ENCODE results near the gene SAPCD1. TPM values are rescaled to one million over a fixed set of nuclear protein-coding genes. Genes with fewer than 3 reads are reported as not detected.

The SAPCD1 gene
- polyA plus RNA-seq, 1 of the 3 experiments (the other 2 are of a cell fraction) = 5.9 TPM

- H3K9me3 ChIP-seq = no peaks in the 10 kb centered on the region
- H3K4me1 ChIP-seq (ENCODE audit: control insufficient read depth in 1 of 2, insufficient read depth in 2 of 2, low read depth in 1 of 2, low read length in 1 of 2) = peaks cover 11 to 12% of the 10 kb centered on the region in 2 experiments; a peak in 1 of 4 replicates
- H3K27ac ChIP-seq (ENCODE audit: low read depth in 2 of 2, low read length in 1 of 2) = no peak overlapping the region
- H3K79me2 ChIP-seq (ENCODE audit: insufficient read depth) = peaks cover 13% of the 10 kb centered on the region; the same call in 1 of the 2 replicates
- H3F3A ChIP-seq (replicated peaks; ENCODE audit: insufficient read depth) = peaks cover 12% of the 10 kb centered on the region
- WGBS (ENCODE audit: low lambda C conversion rate) = 92% methylated on average over 12 of the region's 12 CpGs
- no peaks in the 10 kb centered on the region for H3K9me2 ChIP-seq
- no peak overlapping the region for H3K4me2 ChIP-seq
- DNase-seq = no peak
- H4K20me1 ChIP-seq (ENCODE audit: insufficient read depth) = peaks cover 6% of the 10 kb centered on the region; the same call in 1 of the 2 replicates
- no peak overlapping the region for H2AFZ ChIP-seq (ENCODE audit: low read depth)
- no peaks in the 10 kb centered on the region for H3K27me3 ChIP-seq (ENCODE audit: insufficient read depth)
- no peak overlapping the region for H3K9ac ChIP-seq
- TF ChIP-seq RCOR1 (IDR thresholded peaks at IDR 0.05; ENCODE audit: low read length) (no peak), YY1 (IDR thresholded peaks at IDR 0.05; ENCODE audit: low read depth) (no peak)
- POLR2A ChIA-PET = interaction anchor here (0.5 kb wide), 1 partner anchor 107 kb away, joined by 3 read pairs; no protein-coding TSS in a partner anchor
- no peak overlapping the region for H3K4me3 ChIP-seq (ENCODE audit: low read depth in 2 of 2, low read length in 1 of 2)
- peaks cover 23 to 28% of the 10 kb centered on the region in 2 experiments for H3K36me3 ChIP-seq (replicated peaks in 1 of 2; ENCODE audit: control insufficient read depth in 1 of 2, insufficient read depth in 2 of 2, low read length in 1 of 2)
- CTCF ChIA-PET = no interaction called here
These were observed 36.7 kb upstream of the SAPCD1 start for GRCh38 chr6:31725502-31726350.

- Histone ChIP-seq H3K4me1 (ENCODE audit: control insufficient read depth in 1 of 2, insufficient read depth in 2 of 2, low read depth in 1 of 2, low read length in 1 of 2) (peaks cover 13 to 14% of the 10 kb centered on the region in 2 experiments; a peak in 1 of 4 replicates), H3F3A (replicated peaks; ENCODE audit: insufficient read depth) (peaks cover 27% of the 10 kb centered on the region), H4K20me1 (ENCODE audit: insufficient read depth) (peaks cover 9% of the 10 kb centered on the region; the same call in 1 of the 2 replicates), H2AFZ (ENCODE audit: low read depth) (no peak overlapping the region), H3K27ac (ENCODE audit: low read depth in 2 of 2, low read length in 1 of 2) (no peak overlapping the region), H3K4me2 (no peak overlapping the region), H3K36me3 (replicated peaks in 1 of 2; ENCODE audit: control insufficient read depth in 1 of 2, insufficient read depth in 2 of 2, low read length in 1 of 2) (peaks cover 37 to 39% of the 10 kb centered on the region in 2 experiments), H3K9me3 (no peaks in the 10 kb centered on the region), H3K79me2 (ENCODE audit: insufficient read depth) (peaks cover 22% of the 10 kb centered on the region; the same call in 1 of the 2 replicates), H3K27me3 (ENCODE audit: insufficient read depth) (no peaks in the 10 kb centered on the region), H3K4me3 (ENCODE audit: low read depth in 2 of 2, low read length in 1 of 2) (no peak overlapping the region), H3K9me2 (no peaks in the 10 kb centered on the region), H3K9ac (no peak overlapping the region)
- TF ChIP-seq CHD2 (IDR thresholded peaks at IDR 0.05; ENCODE audit: low read length, partially characterized antibody) = no peak
- TF ChIP-seq ZBTB33 (IDR thresholded peaks at IDR 0.05; ENCODE audit: borderline replicate concordance, low read depth) = no peak
- TF ChIP-seq GABPA (IDR thresholded peaks at IDR 0.05; ENCODE audit: low read depth) = no peak
- TF ChIP-seq USF2 (IDR thresholded peaks at IDR 0.05; ENCODE audit: borderline replicate concordance, low read depth, low read length) = no peak
- no peak for TF ChIP-seq EZH2phosphoT487 (IDR thresholded peaks at IDR 0.05; ENCODE audit: borderline replicate concordance, low read depth)
- TF ChIP-seq POLR2AphosphoS5 (IDR thresholded peaks at IDR 0.05; ENCODE audit: low read depth, low read length) = no peak
- no peak for TF ChIP-seq TEAD4 (IDR thresholded peaks at IDR 0.05; ENCODE audit: borderline replicate concordance, insufficient read depth)
- TF ChIP-seq NFIC (IDR thresholded peaks at IDR 0.05; ENCODE audit: borderline replicate concordance) = no peak
- no peak for TF ChIP-seq NRF1 (IDR thresholded peaks at IDR 0.05; ENCODE audit: low read depth, low read length)
- no peak for TF ChIP-seq JUND (IDR thresholded peaks at IDR 0.05)
- TF ChIP-seq FOSL2 (IDR thresholded peaks at IDR 0.05; ENCODE audit: borderline replicate concordance, low read depth) = no peak
- no peak for TF ChIP-seq RXRA (IDR thresholded peaks at IDR 0.05; ENCODE audit: borderline replicate concordance, low read depth)
- TF ChIP-seq TCF12 (IDR thresholded peaks at IDR 0.05) = no peak
- TF ChIP-seq SIN3A (IDR thresholded peaks at IDR 0.05; ENCODE audit: borderline replicate concordance, low read depth, low read length) = no peak
- TF ChIP-seq GATA2 (CRISPR knock-in tag; IDR thresholded peaks at IDR 0.05) = no peak
- no peak for TF ChIP-seq MXI1 (IDR thresholded peaks at IDR 0.05; ENCODE audit: low read depth, low read length)
- TF ChIP-seq IRF3 (IDR thresholded peaks at IDR 0.05; ENCODE audit: low read depth, low read length) = no peak
- no peak for TF ChIP-seq EP300 (IDR thresholded peaks at IDR 0.05; ENCODE audit: borderline replicate concordance in 1 of 2, low read depth in 1 of 2, low read length in 1 of 2)
- CTCF ChIA-PET = interaction anchor here (1.5 to 7.3 kb wide), 4 partner anchors 13 to 103 kb away, joined by 6 to 45 read pairs (median 24); partner anchors contain the start of gene MSH5
- POLR2A ChIA-PET = no interaction called here
- no peak for DNase-seq
- WGBS (ENCODE audit: low lambda C conversion rate) = 94% methylated on average over 6 of the region's 7 CpGs
These were observed 35.3 kb upstream of the SAPCD1 start for GRCh38 chr6:31727034-31727716.
